GM19372 (cell line): Measurements from ENCODE around the gene PCDHB13.

Experiments used
- ATAC-seq: cut with Tn5 transposase; IDR thresholded peaks from one replicate; pipeline ENCODE4 v1.9.1; 2021; ENCODE audit warnings: mild to moderate bottlenecking, low read depth, moderate library complexity; ENCODE audit not compliant: unreplicated experiment

Gene PCDHB13

GRCh38 chr5:141260458-141261237 is 46.9 kb downstream of the PCDHB13 start:
- no peak for ATAC-seq

GRCh38 chr5:141261238-141261546 is 47.5 kb downstream of the PCDHB13 start:
- no peak for ATAC-seq
